HL-60 (cell line): ENCODE data around the gene ANKRD12.

Experiments used
- DNase-seq, 2 experiments: peaks; one replicate each; pipeline ENCODE4 v3.0.0-alpha.2; 2010 to 2020; ENCODE audit warnings: low read depth in 1 of 2, low spot score in 1 of 2
- H3K27ac ChIP-seq: fragments of 250-450 bp; sonication (Bioruptor Pico); replicated peaks from 2 replicates; pipeline ENCODE4 v1.5.1; 2020; ENCODE audit warnings: mild to moderate bottlenecking, moderate library complexity
- H3K27me3 ChIP-seq: fragments of 250-450 bp; sonication (Bioruptor Pico); 2 replicates; pipeline ENCODE4 v1.5.1; 2021; ENCODE audit warnings: mild to moderate bottlenecking, moderate library complexity; ENCODE audit not compliant: insufficient read depth, poor library complexity, severe bottlenecking
- H3K4me3 ChIP-seq: replicated peaks from 2 replicates; pipeline ENCODE4 v1.5.1; 2011; ENCODE audit warnings: mild to moderate bottlenecking, control low read depth, low read length; ENCODE audit not compliant: insufficient read depth
- CTCF ChIP-seq: IDR thresholded peaks from one replicate; pipeline ENCODE4 v1.5.1; 2011; ENCODE audit warnings: low read length, control low read depth, inconsistent platforms; ENCODE audit not compliant: insufficient read depth
- GABPA ChIP-seq: IDR thresholded peaks from 2 replicates; pipeline ENCODE4 v1.6.1; 2012; ENCODE audit warnings: low read depth
- POLR2AphosphoS5 ChIP-seq: IDR thresholded peaks from 2 replicates; pipeline ENCODE4 v1.6.1; 2012; ENCODE audit warnings: low read depth
- REST ChIP-seq: IDR thresholded peaks from 2 replicates; pipeline ENCODE4 v1.6.1; 2012; ENCODE audit warnings: low read depth; ENCODE audit not compliant: insufficient replicate concordance
- SPI1 ChIP-seq: IDR thresholded peaks from 2 replicates; pipeline ENCODE4 v1.6.1; 2012; ENCODE audit warnings: low read depth, mild to moderate bottlenecking, borderline replicate concordance

Gene ANKRD12

GRCh38 chr18:9232977-9233376, 96.4 kb downstream of the ANKRD12 start:
- DNase-seq: no peak
- no peak overlapping the region for H3K4me3 ChIP-seq
- H3K27me3 ChIP-seq: no peaks in the 10 kb centered on the region
- TF ChIP-seq REST: no peak
- no peak for TF ChIP-seq GABPA
- TF ChIP-seq CTCF: no peak
- no peak for TF ChIP-seq SPI1
- TF ChIP-seq POLR2AphosphoS5: no peak
- no peak overlapping the region for H3K27ac ChIP-seq

GRCh38 chr18:9233771-9234440, 97.3 kb downstream of the ANKRD12 start:
- TF ChIP-seq SPI1: no peak

GRCh38 chr18:9234528-9234927, 97.9 kb downstream of the ANKRD12 start:
- H3K27me3 ChIP-seq: no peaks in the 10 kb centered on the region
- no peak for DNase-seq
- no peak overlapping the region for H3K27ac ChIP-seq
- H3K4me3 ChIP-seq: no peak overlapping the region
- no peak for TF ChIP-seq CTCF
- no peak for TF ChIP-seq POLR2AphosphoS5
- no peak for TF ChIP-seq GABPA
- no peak for TF ChIP-seq REST

More at GRCh38 chr18:9233771-9234440, 97.3 kb downstream of the ANKRD12 start:
- no peak for DNase-seq
- Histone ChIP-seq H3K4me3 (no peak overlapping the region), H3K27ac (no peak overlapping the region), H3K27me3 (no peaks in the 10 kb centered on the region)

GRCh38 chr18:9237981-9238380, 101.4 kb downstream of the ANKRD12 start:
- Histone ChIP-seq H3K4me3 (no peak overlapping the region), H3K27me3 (no peaks in the 10 kb centered on the region), H3K27ac (no peak overlapping the region)
- no peak for DNase-seq
- TF ChIP-seq CTCF: no peak
- TF ChIP-seq SPI1: no peak
- no peak for TF ChIP-seq REST
- TF ChIP-seq POLR2AphosphoS5: no peak
- no peak for TF ChIP-seq GABPA
